Activated CD8-positive, alpha-beta memory T cell treated with anti-CD3 and anti-CD28 coated beads, Interleukin-2, amount 50 U/mL, for 24 hours (primary cell): ENCODE measurements around the gene HTD2.
"Not testable (repeated sequence)": the region's sequence is repeated elsewhere in the genome, so short reads cannot be mapped to it uniquely, and the experiment has no call there.

Experiments
- DNase-seq: peaks from one replicate; pipeline ENCODE4 v3.0.0-alpha.2; 2020; ENCODE audit errors: extremely low read depth

Gene HTD2

GRCh38 chr3:58332575-58333188 is 26.4 kb downstream of the HTD2 start, which contains the start of gene PXK:
Gene PXK (plus strand): TSS chr3:58332892. CDS start chr3:58332989, 97 bp downstream.
- DNase-seq: peak; percentile 44

- DNase-seq: no peak
Measured at GRCh38 chr3:58333206-58334012, 27.1 kb downstream of the HTD2 start.

DNA sequence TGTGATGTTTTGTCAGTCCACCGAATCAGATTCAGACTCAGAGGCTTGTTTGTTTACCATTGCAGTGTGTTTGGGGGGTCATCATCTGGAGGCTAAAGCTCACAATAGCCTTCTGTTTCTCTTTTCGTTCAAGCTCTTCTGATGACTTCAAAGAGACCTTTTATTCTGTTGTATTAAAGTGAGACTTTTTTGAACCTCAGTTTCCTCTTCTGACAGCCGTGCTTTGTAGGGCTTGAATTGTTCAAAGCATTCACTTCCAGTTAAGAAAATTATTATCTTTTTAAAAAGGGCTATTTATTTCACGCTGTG is 27.6 kb downstream of the HTD2 start:
- DNase-seq: no peak

- no peak for DNase-seq
Measured at GRCh38 chr3:58334506-58334884, 28.2 kb downstream of the HTD2 start.

GRCh38 chr3:58335652-58335947 is 29.3 kb downstream of the HTD2 start:
- DNase-seq: no peak

- no peak for DNase-seq
Measured at GRCh38 chr3:58336135-58336882, 30.0 kb downstream of the HTD2 start.

DNA sequence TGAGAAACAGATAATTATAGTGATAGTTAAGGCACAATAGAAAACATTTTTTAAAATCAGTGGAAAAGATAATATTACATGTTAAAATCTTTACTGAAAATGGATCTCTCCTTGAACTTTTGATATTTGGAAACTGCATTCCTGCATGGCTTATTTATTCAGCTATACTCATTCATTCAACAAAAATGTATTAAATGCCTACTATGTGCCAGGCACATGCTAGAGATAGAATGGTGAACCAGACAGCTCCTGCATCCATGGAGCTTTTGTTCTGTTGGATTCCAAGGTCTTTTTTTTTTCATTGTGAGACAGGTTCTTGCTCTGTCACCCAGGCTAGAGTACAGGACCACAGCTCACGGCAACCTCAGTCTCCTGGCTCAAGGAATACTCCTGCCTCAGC is 30.9 kb downstream of the HTD2 start:
- no peak for DNase-seq

GRCh38 chr3:58339146-58339545 is 32.8 kb downstream of the HTD2 start:
- not testable (repeated sequence) for DNase-seq

- no peak for DNase-seq
Measured at GRCh38 chr3:58340594-58341244, 34.4 kb downstream of the HTD2 start.

GRCh38 chr3:58341376-58341775 is 35.1 kb downstream of the HTD2 start:
- DNase-seq: no peak

DNA sequence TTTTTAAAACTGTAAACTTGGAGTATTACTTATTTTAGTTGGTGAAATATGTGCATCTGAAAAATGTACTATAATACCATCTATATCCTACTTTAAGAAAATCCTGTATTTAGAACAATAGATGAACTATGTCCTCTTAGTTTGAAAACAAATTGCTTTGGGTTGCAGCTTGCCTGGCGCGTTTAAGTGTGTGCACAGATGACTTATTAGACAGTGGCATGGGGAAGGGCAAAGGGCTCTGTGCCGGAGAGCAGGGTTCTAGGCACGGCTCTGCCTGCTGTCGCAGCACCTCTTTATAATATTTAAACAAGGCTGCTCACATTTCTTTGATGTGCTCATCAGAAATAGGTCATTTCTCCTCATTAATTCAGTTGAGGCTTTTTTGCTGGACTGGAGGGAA is 36.4 kb downstream of the HTD2 start:
- no peak for DNase-seq

DNA sequence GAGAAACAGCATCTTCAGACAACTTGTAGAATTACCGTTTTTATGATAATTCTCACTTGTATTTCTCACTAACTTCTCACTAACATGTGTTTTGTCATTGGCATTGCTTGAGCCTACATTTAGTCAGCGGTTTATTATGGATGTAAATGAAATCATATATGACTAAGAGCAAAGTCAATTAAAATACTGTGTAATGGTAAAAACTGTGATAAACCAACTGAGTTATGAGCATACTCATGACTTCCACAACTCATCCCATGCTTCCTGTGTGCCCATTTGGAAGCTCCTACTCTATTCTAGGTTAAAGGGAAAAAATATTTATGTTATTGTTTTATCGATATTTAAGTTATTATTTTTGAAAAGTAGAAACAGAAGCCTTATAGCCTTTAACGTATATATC is 39.1 kb downstream of the HTD2 start:
- no peak for DNase-seq

- no peak for DNase-seq
Measured at GRCh38 chr3:58346368-58346767, 40.0 kb downstream of the HTD2 start.

DNA sequence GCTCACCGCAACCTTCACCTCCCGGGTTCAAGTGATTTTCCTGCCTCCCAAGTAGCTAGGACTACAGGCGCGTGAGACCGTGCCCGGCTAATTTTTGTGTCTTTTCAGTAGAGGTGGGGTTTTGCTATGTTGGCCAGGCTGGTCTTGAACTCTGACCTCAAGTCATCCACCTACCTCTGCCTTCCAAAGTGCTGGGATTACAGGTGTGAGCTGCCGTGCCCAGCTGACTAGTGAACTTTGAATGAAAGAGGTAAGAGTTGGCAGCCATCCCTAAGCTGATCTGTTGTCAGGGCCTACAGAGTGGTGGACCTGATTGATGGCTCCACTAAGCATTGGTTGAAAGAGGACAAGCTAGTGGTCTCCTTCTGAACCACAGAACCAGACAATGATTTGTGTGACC is 41.7 kb downstream of the HTD2 start:
- DNase-seq: no peak

- DNase-seq: no peak
Measured at GRCh38 chr3:58349792-58350626, 43.7 kb downstream of the HTD2 start.

DNA sequence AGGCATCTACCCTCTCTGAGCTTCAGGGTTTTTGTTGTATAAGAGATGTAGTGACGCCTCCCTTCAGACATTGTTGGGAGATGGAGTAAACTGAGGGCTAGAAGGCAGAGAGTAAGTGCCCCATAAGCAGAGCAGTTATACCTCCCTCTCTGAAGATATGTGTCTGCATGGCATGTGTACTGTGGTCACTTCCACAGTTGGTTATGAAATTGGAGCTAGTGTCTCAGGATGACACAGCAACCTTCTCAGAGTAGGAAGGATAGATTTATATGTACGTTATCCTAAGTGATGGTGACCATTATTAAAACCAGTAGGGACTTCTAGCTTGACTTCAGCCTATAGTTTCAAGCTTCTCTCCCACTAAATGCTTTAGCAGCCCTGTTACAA is 44.3 kb downstream of the HTD2 start:
- DNase-seq: no peak

- no peak for DNase-seq
Measured at GRCh38 chr3:58351920-58352319, 45.6 kb downstream of the HTD2 start.

- no peak for DNase-seq
Measured at GRCh38 chr3:58352626-58353025, 46.3 kb downstream of the HTD2 start.

- DNase-seq: no peak
Measured at GRCh38 chr3:58353722-58354553, 47.6 kb downstream of the HTD2 start.

GRCh38 chr3:58355179-58355578 is 48.9 kb downstream of the HTD2 start:
- no peak for DNase-seq

- no peak for DNase-seq
Measured at GRCh38 chr3:58356054-58356453, 49.7 kb downstream of the HTD2 start.
